SH-SY5Y (cell line): Measurements from ENCODE around the gene CCNY.

Experiments used
- GATA2 ChIP-seq: IDR thresholded peaks from 2 replicates; pipeline ENCODE4 v1.6.1; 2011; ENCODE audit warnings: mild to moderate bottlenecking, low read depth, low read length
- GATA3 ChIP-seq: IDR thresholded peaks from 2 replicates; pipeline ENCODE4 v1.6.1; 2011; ENCODE audit warnings: low read depth, mild to moderate bottlenecking, low read length, moderate library complexity

DNA sequence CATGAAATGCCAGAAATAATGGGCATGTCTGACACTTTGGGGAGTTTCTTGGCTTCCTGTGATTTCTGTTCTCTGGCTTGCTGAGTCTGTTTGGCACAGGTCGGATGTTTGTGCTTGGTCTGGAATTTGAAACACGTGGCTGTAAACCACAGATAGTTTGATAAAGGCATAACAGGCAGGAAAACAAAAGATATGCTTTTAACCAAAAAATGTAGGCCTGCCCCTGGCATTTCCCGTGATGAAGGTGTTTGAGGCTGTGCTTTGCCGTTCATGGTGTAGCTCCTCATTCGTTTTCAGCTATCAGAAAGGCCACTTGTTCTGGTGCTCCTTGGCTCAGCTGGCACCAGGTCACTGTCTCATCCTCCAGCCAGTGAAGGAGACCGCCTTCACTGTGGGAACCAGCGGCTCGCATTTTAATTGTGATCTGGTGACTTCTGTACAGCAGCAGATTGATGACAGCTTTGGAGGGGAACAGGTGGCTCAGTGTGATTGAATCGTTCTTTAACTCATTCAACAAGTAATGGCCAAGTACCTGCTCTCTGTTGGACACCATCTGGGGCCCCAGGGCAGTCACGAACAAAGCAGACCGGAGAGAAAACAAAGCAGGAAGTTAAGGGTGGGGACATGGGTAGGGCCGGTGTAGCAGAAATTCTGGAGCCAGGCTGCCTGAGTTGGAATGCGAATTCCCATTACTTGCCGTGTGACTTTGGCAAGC lies 111.5 kb downstream of the CCNY start:
- TF ChIP-seq GATA3: no peak
- TF ChIP-seq GATA2: no peak
